ENCODE data around the gene MYMK.

MYMK gene

GRCh38 chr9:133474853-133475252, 49.9 kb downstream of the MYMK start:
- no peak for TF ChIP-seq CTCF (IDR thresholded peaks at IDR 0.05; ENCODE audit: borderline replicate concordance, insufficient read depth, low read depth, low read length)
- no peak overlapping the region for H3K4me3 ChIP-seq (ENCODE audit: low read depth, low read length)

GRCh38 chr9:133474215-133474614, 50.5 kb downstream of the MYMK start:
- H3K4me3 ChIP-seq (ENCODE audit: low read depth, low read length), result no peak overlapping the region
- no peak for TF ChIP-seq CTCF (IDR thresholded peaks at IDR 0.05; ENCODE audit: borderline replicate concordance, insufficient read depth, low read depth, low read length)

GRCh38 chr9:133473743-133474142, 51.0 kb downstream of the MYMK start:
- TF ChIP-seq CTCF (IDR thresholded peaks at IDR 0.05; ENCODE audit: borderline replicate concordance, insufficient read depth, low read depth, low read length), result no peak
- no peak overlapping the region for H3K4me3 ChIP-seq (ENCODE audit: low read depth, low read length)

- no peak overlapping the region for H3K4me3 ChIP-seq (ENCODE audit: low read depth, low read length)
These were observed 51.9 kb downstream of the MYMK start for GRCh38 chr9:133472753-133473378.

GRCh38 chr9:133472277-133472645, 52.5 kb downstream of the MYMK start:
- H3K4me3 ChIP-seq (ENCODE audit: low read depth, low read length), result no peak overlapping the region
- no peak for TF ChIP-seq CTCF (IDR thresholded peaks at IDR 0.05; ENCODE audit: borderline replicate concordance, insufficient read depth, low read depth, low read length)

More at GRCh38 chr9:133472753-133473378, 51.9 kb downstream of the MYMK start:
- TF ChIP-seq CTCF (IDR thresholded peaks at IDR 0.05; ENCODE audit: borderline replicate concordance, insufficient read depth, low read depth, low read length), result no peak

- H3K4me3 ChIP-seq (ENCODE audit: low read depth, low read length), result no peak overlapping the region
- no peak for TF ChIP-seq CTCF (IDR thresholded peaks at IDR 0.05; ENCODE audit: borderline replicate concordance, insufficient read depth, low read depth, low read length)
These were observed 53.0 kb downstream of the MYMK start for GRCh38 chr9:133471551-133472276.

- no peak for TF ChIP-seq CTCF (IDR thresholded peaks at IDR 0.05; ENCODE audit: borderline replicate concordance, insufficient read depth, low read depth, low read length)
- no peak overlapping the region for H3K4me3 ChIP-seq (ENCODE audit: low read depth, low read length)
These were observed 53.8 kb downstream of the MYMK start for GRCh38 chr9:133470988-133471387.

Measured in GM12875 (cell line).